Activated naive CD8-positive, alpha-beta T cell treated with anti-CD3 and anti-CD28 coated beads, Interleukin-2, amount 50 U/mL, for 24 hours (primary cell): ENCODE measurements around the gene ABLIM1.

ENCODE experiments used
- ATAC-seq: fragments of 150-1000 bp; cut with Tn5 transposase; one replicate; pipeline ENCODE4 v1.10.0; 2021
- DNase-seq: peaks from one replicate; pipeline ENCODE4 v3.0.0; 2021
- H3K27ac Mint-ChIP-seq: one replicate; pipeline ENCODE4 v1.8.0; 2021; ENCODE audit warnings: mild to moderate bottlenecking, mixed read lengths
- H3K27me3 Mint-ChIP-seq: one replicate; pipeline ENCODE4 v1.8.0; 2021; ENCODE audit warnings: mixed read lengths
- H3K36me3 Mint-ChIP-seq: one replicate; pipeline ENCODE4 v1.8.0; 2021; ENCODE audit warnings: low read depth, mixed read lengths
- H3K4me1 Mint-ChIP-seq: one replicate; pipeline ENCODE4 v1.8.0; 2021; ENCODE audit warnings: mixed read lengths
- H3K4me3 Mint-ChIP-seq: one replicate; pipeline ENCODE4 v1.8.0; 2021; ENCODE audit warnings: mild to moderate bottlenecking, moderate library complexity, mixed read lengths
- H3K9me3 Mint-ChIP-seq: one replicate; pipeline ENCODE4 v1.8.0; 2021; ENCODE audit warnings: mixed read lengths

The ABLIM1 gene

DNA sequence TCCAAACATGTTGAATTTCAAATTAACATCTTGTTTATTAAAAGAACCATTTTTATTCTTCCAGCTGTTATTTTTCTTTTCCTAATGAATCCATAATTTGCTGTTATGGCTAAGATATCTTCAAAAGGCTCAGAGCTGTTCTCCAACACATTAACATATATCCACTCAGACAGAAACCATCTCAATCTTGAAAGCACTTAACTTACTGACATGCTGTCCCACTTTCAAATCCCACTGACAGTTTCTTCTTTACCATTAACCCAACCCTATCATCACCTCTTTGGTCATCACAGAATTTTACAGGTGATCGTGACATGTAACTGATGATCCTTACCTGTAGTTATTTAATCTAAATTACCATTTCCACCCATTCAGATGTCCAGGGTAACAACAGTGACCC, 178.2 kb downstream of the ABLIM1 start:
- H3K4me3 Mint-ChIP-seq = no peak overlapping the region

DNA sequence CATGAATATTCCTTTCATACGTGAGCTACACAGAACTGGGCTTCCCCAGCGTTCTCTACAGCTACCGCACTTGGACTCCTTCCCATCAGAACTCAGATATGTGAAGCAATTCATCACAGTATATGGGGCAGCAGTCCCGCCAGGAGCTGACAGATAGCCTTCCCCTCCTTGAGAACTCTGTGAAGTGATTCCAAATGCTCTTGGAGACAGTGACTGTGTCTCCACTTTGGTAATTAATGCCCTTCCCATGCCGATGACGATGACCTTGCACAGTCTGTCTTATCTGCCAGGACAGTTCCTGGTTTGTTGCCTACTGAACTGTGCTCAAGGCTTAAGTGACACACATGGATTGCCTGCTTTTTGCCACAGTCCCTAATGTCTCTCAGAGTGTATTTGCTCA, 178.8 kb downstream of the ABLIM1 start:
- peaks cover 15% of the 10 kb centered on the region for H3K36me3 Mint-ChIP-seq
- H3K4me1 Mint-ChIP-seq = peaks cover 34% of the 10 kb centered on the region
- no peaks in the 10 kb centered on the region for H3K27me3 Mint-ChIP-seq
- no peak for ATAC-seq
- H3K27ac Mint-ChIP-seq = no peak overlapping the region
- no peak for DNase-seq
- no peaks in the 10 kb centered on the region for H3K9me3 Mint-ChIP-seq
- H3K4me3 Mint-ChIP-seq = no peak overlapping the region

More for the DNA sequence above, 178.2 kb downstream of the ABLIM1 start:
- Mint-ChIP-seq H3K36me3 (peaks cover 18% of the 10 kb centered on the region), H3K9me3 (no peaks in the 10 kb centered on the region), H3K27ac (no peak overlapping the region), H3K4me1 (peaks cover 34% of the 10 kb centered on the region), H3K27me3 (no peaks in the 10 kb centered on the region)
- DNase-seq (no peak), ATAC-seq (no peak)

DNA sequence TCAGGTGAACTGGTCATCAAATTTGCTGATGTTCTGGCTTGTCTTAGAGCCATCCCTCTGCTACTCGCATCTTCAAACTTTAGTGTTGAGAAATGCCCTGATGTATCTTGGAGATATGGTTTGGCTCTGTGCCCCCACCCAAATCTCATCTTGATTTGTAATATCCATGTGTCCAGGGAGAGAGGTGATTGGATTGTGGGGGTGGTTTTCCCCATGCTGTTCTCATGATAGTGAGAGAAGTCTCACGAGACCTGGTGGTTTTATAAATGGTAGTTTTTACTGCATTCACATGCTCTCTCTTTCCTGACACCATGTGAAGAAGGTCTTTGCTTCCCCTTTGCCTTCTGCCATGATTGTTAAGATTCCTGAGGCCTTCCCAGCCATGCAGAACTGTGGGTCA, 179.8 kb downstream of the ABLIM1 start:
- Mint-ChIP-seq H3K4me1 (peaks cover 34% of the 10 kb centered on the region), H3K27ac (no peak overlapping the region), H3K27me3 (no peaks in the 10 kb centered on the region), H3K4me3 (no peak overlapping the region), H3K9me3 (no peaks in the 10 kb centered on the region), H3K36me3 (peaks cover 12% of the 10 kb centered on the region)
- DNase-seq (no peak), ATAC-seq (no peak)

DNA sequence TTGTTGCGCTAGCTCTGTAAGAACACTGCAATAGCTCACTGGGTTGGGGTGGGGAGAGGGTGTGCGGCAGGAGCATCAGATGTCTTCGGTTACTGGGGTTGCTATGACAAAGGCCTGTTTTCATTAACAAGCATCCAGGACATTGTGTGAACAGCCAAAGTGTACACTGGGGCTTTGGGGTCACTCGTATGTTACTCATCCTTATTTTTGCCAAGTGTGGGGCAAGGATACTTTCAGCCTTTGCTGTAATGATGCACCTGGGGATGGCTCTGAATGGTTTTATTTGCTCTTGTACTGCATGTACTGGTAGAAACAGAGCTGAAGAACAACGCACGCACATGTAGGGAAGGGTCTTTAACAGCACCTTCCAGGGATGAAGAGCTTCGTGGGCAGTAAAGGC, 180.8 kb downstream of the ABLIM1 start:
- H3K9me3 Mint-ChIP-seq = no peaks in the 10 kb centered on the region
- H3K27ac Mint-ChIP-seq = peak overlapping the region; percentile 37
- DNase-seq (no peak), ATAC-seq (no peak)
- peaks cover 34% of the 10 kb centered on the region for H3K4me1 Mint-ChIP-seq
- H3K36me3 Mint-ChIP-seq = peaks cover 12% of the 10 kb centered on the region
- H3K27me3 Mint-ChIP-seq = no peaks in the 10 kb centered on the region
- H3K4me3 Mint-ChIP-seq = no peak overlapping the region

DNA sequence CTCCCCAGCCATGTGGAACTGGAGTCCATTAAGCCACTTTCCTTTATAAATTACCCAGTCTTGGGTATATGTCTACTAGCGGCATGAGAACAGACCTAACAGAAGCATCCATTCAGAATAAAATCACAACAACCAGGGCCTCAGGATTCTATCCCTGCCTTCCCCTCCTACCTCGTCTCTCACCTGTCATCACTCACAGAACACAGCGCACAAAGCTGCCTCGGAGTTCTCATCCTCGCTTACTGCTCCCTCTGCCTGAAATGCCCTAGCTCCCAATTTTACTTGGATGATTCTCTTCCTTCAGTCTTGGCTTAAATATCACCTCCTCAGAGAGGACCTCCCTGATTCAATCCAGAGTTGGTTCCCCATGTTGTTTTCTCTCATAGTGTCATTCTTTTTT, 183.1 kb downstream of the ABLIM1 start:
- no peak overlapping the region for H3K4me3 Mint-ChIP-seq
- no peak overlapping the region for H3K27ac Mint-ChIP-seq
- no peak for ATAC-seq
- no peak for DNase-seq
- H3K9me3 Mint-ChIP-seq = no peaks in the 10 kb centered on the region
- no peaks in the 10 kb centered on the region for H3K27me3 Mint-ChIP-seq
- H3K36me3 Mint-ChIP-seq = peaks cover 7% of the 10 kb centered on the region
- H3K4me1 Mint-ChIP-seq = peaks cover 30% of the 10 kb centered on the region

DNA sequence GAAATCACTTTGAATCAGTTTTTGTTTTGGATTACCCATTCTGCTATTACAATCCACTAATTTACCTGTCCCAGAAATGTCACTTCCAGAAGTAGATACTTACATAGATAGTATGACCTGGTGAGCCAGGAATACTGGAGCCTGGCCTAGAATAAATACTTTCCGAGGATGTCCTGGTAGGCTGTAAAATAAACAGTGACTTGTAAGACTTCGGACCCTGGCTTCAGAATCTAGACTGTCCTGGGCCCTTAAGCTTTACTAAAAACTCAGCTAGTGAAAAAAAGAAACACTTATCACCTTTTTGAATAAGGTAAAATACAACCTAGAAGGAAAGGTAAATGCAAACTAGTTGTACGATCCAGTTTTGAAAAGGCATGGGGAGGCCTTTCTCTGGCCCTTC, 184.3 kb downstream of the ABLIM1 start:
- H3K27me3 Mint-ChIP-seq = no peaks in the 10 kb centered on the region
- H3K4me1 Mint-ChIP-seq = peaks cover 21% of the 10 kb centered on the region
- no peak overlapping the region for H3K27ac Mint-ChIP-seq
- H3K36me3 Mint-ChIP-seq = peaks cover 6% of the 10 kb centered on the region
- DNase-seq (no peak), ATAC-seq (no peak)
- no peaks in the 10 kb centered on the region for H3K9me3 Mint-ChIP-seq
- H3K4me3 Mint-ChIP-seq = no peak overlapping the region

DNA sequence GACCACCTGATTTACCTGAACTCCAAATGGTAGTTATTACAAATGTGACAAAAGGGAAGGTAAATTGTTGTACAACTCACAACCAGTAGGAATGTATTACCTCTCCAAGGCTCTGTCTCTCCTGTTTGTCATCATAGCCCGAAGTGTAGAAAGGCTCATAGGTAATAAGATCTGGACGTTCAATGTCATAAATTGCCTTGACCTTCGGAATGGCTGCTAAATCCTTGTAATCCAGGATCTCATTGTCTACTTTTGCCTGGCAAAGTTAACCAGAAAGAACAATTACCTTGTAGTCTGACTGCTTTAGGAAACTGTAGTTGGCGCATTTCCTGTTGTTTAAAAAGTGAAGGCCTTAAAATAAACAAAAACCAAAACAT, 185.2 kb downstream of the ABLIM1 start:
- H3K4me3 Mint-ChIP-seq = no peak overlapping the region
- peaks cover 21% of the 10 kb centered on the region for H3K4me1 Mint-ChIP-seq
- H3K27ac Mint-ChIP-seq = peak overlapping the region; percentile 56
- no peaks in the 10 kb centered on the region for H3K27me3 Mint-ChIP-seq
- ATAC-seq (no peak), DNase-seq (no peak)
- peaks cover 7% of the 10 kb centered on the region for H3K36me3 Mint-ChIP-seq
- no peaks in the 10 kb centered on the region for H3K9me3 Mint-ChIP-seq

DNA sequence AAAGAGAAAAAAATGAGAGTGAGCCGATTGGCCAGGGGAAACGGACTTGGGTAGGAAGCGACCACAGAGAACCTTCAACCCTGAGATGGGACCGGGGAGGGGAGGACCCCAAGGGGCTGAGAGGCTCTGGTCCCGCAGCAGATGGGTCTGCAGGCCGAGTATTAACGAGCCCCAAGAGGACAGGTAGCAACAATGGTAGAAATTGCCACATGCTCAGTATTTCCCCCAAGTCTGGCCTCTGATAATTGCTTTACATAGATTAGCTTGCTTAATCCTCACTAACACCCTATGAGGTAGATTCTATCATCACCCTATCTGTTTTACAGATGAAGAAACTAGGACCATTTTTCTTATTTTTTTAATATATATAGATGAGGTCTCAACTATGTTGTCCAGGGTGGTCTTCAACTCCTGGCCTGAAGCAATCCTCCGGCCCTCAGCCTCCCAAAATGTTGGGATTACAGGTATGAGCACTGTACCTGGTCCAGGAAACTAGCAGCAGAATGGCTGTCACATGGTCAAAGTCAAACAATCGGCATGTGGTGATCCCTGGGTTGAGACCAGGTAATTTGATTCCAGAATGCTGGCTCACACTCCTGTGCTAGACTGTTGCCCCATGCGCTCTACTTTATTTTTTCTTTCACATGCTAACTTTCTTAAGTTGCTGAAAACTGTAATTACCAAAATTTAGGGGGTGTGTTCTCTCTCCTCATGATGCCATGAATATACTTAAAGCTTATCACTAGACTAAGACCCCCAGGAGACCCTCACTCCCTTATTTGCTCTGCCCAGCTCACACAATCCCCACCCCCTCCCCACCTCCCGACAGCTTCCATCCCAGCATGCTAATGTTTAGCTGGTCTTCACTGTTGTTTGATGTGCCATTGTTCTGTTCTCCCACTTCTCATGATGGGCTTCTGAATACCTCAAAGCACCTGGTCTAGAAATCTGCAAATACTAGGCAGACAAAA, 185.9 kb downstream of the ABLIM1 start:
- DNase-seq (no peak), ATAC-seq (no peak)
- no peaks in the 10 kb centered on the region for H3K27me3 Mint-ChIP-seq
- no peak overlapping the region for H3K4me3 Mint-ChIP-seq
- peaks cover 8% of the 10 kb centered on the region for H3K36me3 Mint-ChIP-seq
- H3K4me1 Mint-ChIP-seq = peaks cover 18% of the 10 kb centered on the region
- peak overlapping the region; percentile 56 for H3K27ac Mint-ChIP-seq
- H3K9me3 Mint-ChIP-seq = no peaks in the 10 kb centered on the region

DNA sequence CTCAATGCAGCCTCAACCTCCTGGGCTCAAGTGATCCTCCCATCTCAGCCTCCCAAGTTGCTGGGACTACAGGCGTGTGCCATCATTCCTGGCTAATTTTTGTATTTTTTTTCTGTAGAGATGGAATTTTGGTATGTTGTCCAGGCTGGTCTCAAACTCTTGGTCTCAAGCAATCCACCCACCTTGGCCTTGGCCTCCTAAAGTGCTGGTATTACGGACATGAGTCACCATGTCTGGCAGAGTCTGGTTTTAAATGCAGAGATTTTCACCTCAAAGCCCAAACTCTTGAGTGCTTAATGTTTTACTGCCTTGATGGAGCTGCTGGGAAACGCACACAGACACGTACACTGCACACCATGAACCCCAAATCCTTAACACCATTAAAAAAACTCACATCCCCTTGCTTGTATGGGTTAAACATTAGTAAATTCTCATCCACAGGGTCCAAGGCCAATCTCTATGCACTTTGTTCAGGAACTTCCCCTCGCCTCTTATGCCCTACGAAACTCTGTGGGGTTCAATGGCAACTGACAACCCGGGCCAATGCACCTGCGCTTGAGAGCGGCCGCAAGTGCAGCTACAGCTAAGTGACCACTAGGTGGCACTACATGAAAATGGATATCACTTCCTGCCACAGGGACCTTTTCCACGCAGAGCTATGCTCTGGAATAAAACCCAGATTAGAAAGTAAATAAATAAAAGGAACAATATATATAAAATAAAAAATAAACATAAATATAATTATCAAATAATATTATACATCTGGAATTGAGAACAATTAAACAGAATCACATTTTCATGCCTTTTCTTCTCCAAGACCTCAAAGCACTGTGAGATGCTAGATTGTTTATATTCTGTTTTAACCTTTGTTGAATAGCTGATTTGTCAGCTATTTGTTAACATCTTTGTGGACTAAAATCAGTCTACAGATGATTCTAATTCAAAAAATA, 186.8 kb downstream of the ABLIM1 start:
- Mint-ChIP-seq H3K27ac (peak overlapping the region; percentile 23), H3K4me3 (no peak overlapping the region), H3K36me3 (peaks cover 11% of the 10 kb centered on the region), H3K9me3 (no peaks in the 10 kb centered on the region), H3K4me1 (peaks cover 11% of the 10 kb centered on the region), H3K27me3 (no peaks in the 10 kb centered on the region)
- peak; percentile 64 for DNase-seq
- ATAC-seq = peak; percentile 80

DNA sequence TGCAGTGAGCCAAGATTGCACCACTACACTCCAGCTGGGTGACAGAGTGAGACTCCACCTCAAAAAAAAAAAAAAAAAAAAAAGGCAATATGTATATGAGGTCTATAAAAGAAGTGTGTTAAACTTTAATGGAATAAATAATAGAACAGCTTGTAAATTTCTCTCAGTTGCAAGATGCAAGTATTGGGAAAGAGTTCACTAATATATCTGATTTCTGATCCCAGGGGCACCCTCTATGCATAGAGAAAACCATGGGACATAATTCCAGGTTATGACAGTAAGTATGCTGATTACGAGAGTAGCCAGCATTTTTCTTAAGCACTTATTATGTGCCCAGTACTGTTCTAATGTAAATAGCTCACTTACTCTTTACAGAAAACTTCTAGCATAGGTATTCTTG, 187.7 kb downstream of the ABLIM1 start:
- Mint-ChIP-seq H3K4me3 (no peak overlapping the region), H3K27me3 (no peaks in the 10 kb centered on the region), H3K27ac (no peak overlapping the region), H3K4me1 (peaks cover 8% of the 10 kb centered on the region), H3K36me3 (peaks cover 14% of the 10 kb centered on the region), H3K9me3 (no peaks in the 10 kb centered on the region)
- ATAC-seq = no peak
- DNase-seq = no peak

DNA sequence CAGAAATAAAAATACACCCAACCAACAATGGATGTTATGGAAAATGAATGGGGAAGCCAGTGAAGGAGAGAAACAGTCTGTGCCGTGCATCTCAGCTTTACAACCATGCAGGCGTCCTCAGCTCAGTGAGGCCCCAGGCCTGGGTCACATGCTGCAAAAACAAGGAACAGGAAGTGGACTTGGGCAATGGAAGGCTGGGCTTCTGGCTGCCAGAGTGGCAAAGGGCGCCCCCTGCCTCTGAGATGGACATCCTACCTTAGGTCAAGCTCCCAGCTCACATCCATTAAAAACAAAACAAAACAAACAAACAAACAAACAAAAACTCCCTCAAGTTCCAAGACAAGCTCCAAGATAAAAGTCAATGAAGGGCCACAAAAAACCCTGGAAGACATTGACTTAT, 199.1 kb downstream of the ABLIM1 start:
- peaks cover 29% of the 10 kb centered on the region for H3K36me3 Mint-ChIP-seq
- H3K4me1 Mint-ChIP-seq = peaks cover 9% of the 10 kb centered on the region
- H3K9me3 Mint-ChIP-seq = no peaks in the 10 kb centered on the region
- ATAC-seq (peak; percentile 49), DNase-seq (peak; percentile 55)
- H3K27me3 Mint-ChIP-seq = no peaks in the 10 kb centered on the region
- peak overlapping the region; percentile 14 for H3K27ac Mint-ChIP-seq
- no peak overlapping the region for H3K4me3 Mint-ChIP-seq

DNA sequence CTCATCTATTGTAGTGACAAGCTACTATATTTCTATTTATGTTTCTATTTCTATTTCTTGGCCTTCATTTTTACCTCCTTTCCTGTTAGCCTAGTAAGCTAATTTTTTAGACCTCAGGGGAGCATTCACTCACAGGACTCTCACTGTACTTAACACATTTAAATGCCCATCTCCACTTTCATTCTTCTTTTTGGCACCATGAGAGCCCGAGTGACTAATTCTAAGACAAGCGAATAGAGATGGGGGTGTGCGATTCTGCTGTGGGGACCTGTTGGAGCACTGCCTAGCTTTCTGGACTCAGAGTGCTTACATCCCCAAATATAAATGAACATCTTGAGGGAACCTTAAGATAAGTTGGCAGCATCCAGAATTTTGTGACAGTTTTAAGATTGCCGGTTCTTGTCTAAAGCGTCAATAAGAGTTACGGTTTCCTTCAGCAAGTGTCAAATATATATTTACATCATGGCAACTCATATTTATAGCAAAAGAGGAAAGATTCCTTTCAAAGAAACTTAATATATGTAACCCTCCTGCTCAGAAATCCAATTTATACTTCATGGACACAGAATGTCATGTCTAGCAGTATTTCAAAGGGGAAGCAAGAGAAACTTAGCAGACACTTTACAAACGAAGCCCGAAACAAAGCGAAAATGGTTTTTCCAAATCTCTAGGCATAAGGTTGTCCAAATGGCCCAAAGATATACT, 199.7 kb downstream of the ABLIM1 start:
- ATAC-seq (no peak), DNase-seq (no peak)
- H3K27me3 Mint-ChIP-seq = no peaks in the 10 kb centered on the region
- no peak overlapping the region for H3K27ac Mint-ChIP-seq
- H3K4me1 Mint-ChIP-seq = peaks cover 9% of the 10 kb centered on the region
- peaks cover 24% of the 10 kb centered on the region for H3K36me3 Mint-ChIP-seq
- H3K4me3 Mint-ChIP-seq = no peak overlapping the region
- no peaks in the 10 kb centered on the region for H3K9me3 Mint-ChIP-seq

DNA sequence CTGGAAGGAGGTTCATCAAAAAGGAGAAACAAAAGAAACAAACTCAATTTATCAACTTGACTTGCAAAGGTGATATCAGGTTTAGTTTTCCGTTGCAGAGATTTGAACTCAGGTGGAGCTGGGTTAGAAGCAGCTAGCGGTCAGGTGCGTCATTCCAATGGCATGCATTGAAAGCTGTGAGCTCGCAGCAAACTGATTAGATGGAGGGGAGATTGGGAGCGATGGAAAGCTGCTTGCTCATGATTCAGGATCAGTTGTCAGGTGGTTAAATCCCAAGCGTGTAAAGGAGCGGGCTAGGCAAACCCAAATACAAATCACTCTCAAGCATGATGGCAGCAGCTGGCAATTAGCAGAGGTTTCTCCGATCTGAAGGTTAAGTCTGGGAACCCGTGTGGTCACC, 204.5 kb downstream of the ABLIM1 start:
- Mint-ChIP-seq H3K27me3 (no peaks in the 10 kb centered on the region), H3K36me3 (peaks cover 17% of the 10 kb centered on the region), H3K27ac (no peak overlapping the region), H3K9me3 (no peaks in the 10 kb centered on the region), H3K4me1 (peaks cover 4% of the 10 kb centered on the region), H3K4me3 (no peak overlapping the region)
- DNase-seq (no peak), ATAC-seq (no peak)

DNA sequence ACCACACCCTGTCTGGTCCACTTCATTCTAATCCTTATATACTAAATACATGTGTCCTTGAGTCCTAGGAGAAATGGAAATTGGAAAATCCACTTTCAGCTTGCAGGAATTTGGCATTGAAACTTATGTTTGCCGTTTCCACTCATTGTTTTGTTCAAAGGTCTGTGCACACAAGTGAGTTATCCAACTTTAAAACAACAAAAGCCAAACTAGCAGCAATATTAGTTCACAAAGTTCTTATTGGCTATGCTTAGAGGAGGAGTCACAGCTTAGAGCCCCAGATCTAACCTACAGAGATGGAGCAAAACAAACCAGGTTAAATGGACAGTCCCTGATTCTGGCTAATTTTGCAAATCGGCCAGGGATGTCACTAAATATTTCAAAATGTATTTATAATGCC, 209.2 kb downstream of the ABLIM1 start:
- no peaks in the 10 kb centered on the region for H3K9me3 Mint-ChIP-seq
- DNase-seq (no peak), ATAC-seq (no peak)
- no peak overlapping the region for H3K4me3 Mint-ChIP-seq
- H3K27me3 Mint-ChIP-seq = no peaks in the 10 kb centered on the region
- peaks cover 17% of the 10 kb centered on the region for H3K36me3 Mint-ChIP-seq
- no peak overlapping the region for H3K27ac Mint-ChIP-seq
- no peaks in the 10 kb centered on the region for H3K4me1 Mint-ChIP-seq
